ENCODE measurements around the gene IFT25. TPM values are rescaled to one million over a fixed set of nuclear protein-coding genes. Genes with fewer than 3 reads are reported as not detected.

IFT25 gene
- total and polyA plus RNA-seq, 8 donors: 22.3 to 65.4 (median 51.9) TPM

- no peak overlapping the region for H3K27ac ChIP-seq
- ATAC-seq (no peak), DNase-seq (no peak)
- no peaks in the 10 kb centered on the region for H3K9me3 ChIP-seq
- H3K36me3 ChIP-seq: peaks cover 0 to 83% of the 10 kb centered on the region in 2 donors
- no peaks in the 10 kb centered on the region for H3K4me1 ChIP-seq
- no peak for TF ChIP-seq CTCF (IDR thresholded peaks at IDR 0.05)
- no peak overlapping the region for H3K4me3 ChIP-seq
- intact Hi-C loops (cut with DNase I): no loop called here
- H3K27me3 ChIP-seq: no peaks in the 10 kb centered on the region
These were observed 22.1 kb upstream of the IFT25 start for GRCh38 chr1:53967409-53968124.

DNA sequence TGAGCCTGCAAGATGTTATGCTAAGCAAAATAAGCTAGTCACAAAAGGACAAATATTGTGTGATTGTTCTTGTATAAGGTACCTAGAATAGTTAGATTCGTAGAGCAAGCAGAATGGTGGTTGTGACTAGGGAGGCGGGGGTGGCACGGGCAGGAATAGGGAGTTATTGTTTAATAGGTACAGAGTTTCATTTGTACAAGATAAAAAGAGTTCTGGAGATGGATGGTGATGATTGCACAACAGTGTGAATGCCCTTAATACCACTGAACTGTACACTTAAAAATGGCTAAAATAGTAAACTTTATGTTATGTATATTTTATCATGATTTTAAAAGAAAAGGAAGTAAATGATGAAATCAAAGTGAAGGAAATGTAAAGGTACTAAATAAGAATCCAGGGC, 21.3 kb upstream of the IFT25 start:
- Histone ChIP-seq H3K27ac (no peak overlapping the region), H3K4me1 (no peaks in the 10 kb centered on the region), H3K9me3 (no peaks in the 10 kb centered on the region), H3K4me3 (no peak overlapping the region), H3K27me3 (no peaks in the 10 kb centered on the region), H3K36me3 (peaks cover 0 to 91% of the 10 kb centered on the region in 2 donors)
- ATAC-seq (no peak), DNase-seq (no peak)
- TF ChIP-seq CTCF (IDR thresholded peaks at IDR 0.05): no peak
- intact Hi-C loops (cut with DNase I): no loop called here

DNA sequence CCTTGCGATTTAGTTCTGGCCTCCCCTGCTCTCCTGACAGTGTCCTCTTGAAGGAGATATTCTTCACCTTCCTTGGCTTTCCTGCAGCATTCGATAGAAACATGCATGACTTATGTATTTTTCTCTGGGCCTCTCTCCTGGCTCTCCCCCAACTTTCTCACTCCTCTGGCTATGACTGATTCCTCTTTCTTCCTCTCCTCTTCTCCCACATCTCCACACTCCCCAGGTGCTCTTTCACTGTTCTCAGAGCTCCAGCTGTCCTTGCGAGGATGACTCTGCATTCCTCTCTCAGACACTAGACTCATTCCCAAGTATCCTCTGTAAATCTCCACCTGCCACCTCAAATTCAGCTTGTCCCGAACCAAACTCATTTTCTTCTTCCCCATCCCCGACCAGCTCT, 18.6 kb upstream of the IFT25 start:
- no peaks in the 10 kb centered on the region for H3K9me3 ChIP-seq
- H3K27me3 ChIP-seq: no peaks in the 10 kb centered on the region
- no peaks in the 10 kb centered on the region for H3K4me1 ChIP-seq
- no peak for DNase-seq
- intact Hi-C loops (cut with DNase I): no loop called here
- no peak for ATAC-seq
- no peak for TF ChIP-seq CTCF (IDR thresholded peaks at IDR 0.05)
- peaks cover 0 to 84% of the 10 kb centered on the region in 2 donors for H3K36me3 ChIP-seq
- no peak overlapping the region for H3K4me3 ChIP-seq
- no peak overlapping the region for H3K27ac ChIP-seq

GRCh38 chr1:53963460-53963859, 18.0 kb upstream of the IFT25 start:
- H3K4me3 ChIP-seq: no peak overlapping the region
- no peaks in the 10 kb centered on the region for H3K27me3 ChIP-seq
- no peaks in the 10 kb centered on the region for H3K9me3 ChIP-seq
- no peaks in the 10 kb centered on the region for H3K4me1 ChIP-seq
- DNase-seq (no peak), ATAC-seq (no peak)
- peaks cover 0 to 84% of the 10 kb centered on the region in 2 donors for H3K36me3 ChIP-seq
- TF ChIP-seq CTCF (IDR thresholded peaks at IDR 0.05): no peak
- H3K27ac ChIP-seq: no peak overlapping the region
- intact Hi-C loops (cut with DNase I): no loop called here

- peaks cover 0 to 74% of the 10 kb centered on the region in 2 donors for H3K36me3 ChIP-seq
- no peak overlapping the region for H3K27ac ChIP-seq
- intact Hi-C loops (cut with DNase I): no loop called here
- no peaks in the 10 kb centered on the region for H3K9me3 ChIP-seq
- DNase-seq (no peak), ATAC-seq (no peak)
- H3K4me3 ChIP-seq: no peak overlapping the region
- no peaks in the 10 kb centered on the region for H3K27me3 ChIP-seq
- no peak for TF ChIP-seq CTCF (IDR thresholded peaks at IDR 0.05)
- H3K4me1 ChIP-seq: peaks cover under 1 to 4% of the 10 kb centered on the region in 2 donors
These were observed 16.9 kb upstream of the IFT25 start for GRCh38 chr1:53962395-53962794.

All from left lung (tissue), 10 donors.